B cell (primary cell): ENCODE measurements around the gene SPPL3. TPM values are rescaled to one million over a fixed set of nuclear protein-coding genes. Genes with fewer than 3 reads are reported as not detected.

Experiments
- ATAC-seq: fragments of 200-7000 bp; cut with Tn5 transposase; one replicate; pipeline ENCODE4 v1.10.0; 2021; ENCODE audit warnings: low read depth, mild to moderate bottlenecking, moderate number of reproducible peaks, moderate library complexity
- CTCF ChIA-PET: fragments of 350-600 bp; sonication (Branson Sonifier 250); formaldehyde crosslinking; loops from one replicate; lab custom pipeline; 2021; ENCODE audit warnings: antibody characterized with exemption, inconsistent platforms; lab: Charles Lee
- POLR2A ChIA-PET: fragments of 350-600 bp; sonication (Branson Sonifier 250); formaldehyde crosslinking; loops from one replicate; lab custom pipeline; 2021; ENCODE audit warnings: antibody characterized with exemption; lab: Charles Lee
- DNase-seq: peaks from one replicate; pipeline ENCODE4 v3.0.0; 2013
- H2AFZ ChIP-seq: 2 replicates; pipeline ENCODE4 v1.6.1; 2012; ENCODE audit warnings: mild to moderate bottlenecking, low read depth, low read length; ENCODE audit not compliant: insufficient read depth, poor library complexity, severe bottlenecking
- H3K27ac ChIP-seq, 2 donors: 1 replicate in 1 of 2; 2 replicates in 1 of 2; pipeline ENCODE4 v1.5.1; 2012 to 2013; ENCODE audit warnings: low read length in 2 of 2, mild to moderate bottlenecking in 2 of 2, moderate library complexity in 1 of 2
- H3K27me3 ChIP-seq, 4 experiments: fragments of 200-600 bp in 1 of 4; sonication (generic) in 1 of 4; replicated peaks in 1 of 4; 1 replicate in 2 of 4; 2 replicates in 2 of 4; pipeline versions ENCODE4 v1.6.1 to v1.7.0; 2013 to 2016; ENCODE audit warnings: low read length in 3 of 4, mild to moderate bottlenecking in 2 of 4, mixed read lengths in 1 of 4, moderate library complexity in 1 of 4; ENCODE audit not compliant: insufficient read depth in 4 of 4, control insufficient read depth in 3 of 4; ENCODE audit errors: control extremely low read depth in 1 of 4
- H3K36me3 ChIP-seq, 2 experiments: replicated peaks in 1 of 2; 1 replicate in 1 of 2; 2 replicates in 1 of 2; pipeline versions ENCODE4 v1.6.1 to v1.7.1; 2013; ENCODE audit warnings: low read length in 1 of 2; ENCODE audit not compliant: insufficient read depth in 2 of 2, control insufficient read depth in 1 of 2; ENCODE audit errors: control extremely low read depth in 1 of 2, extremely low read depth in 1 of 2
- H3K4me1 ChIP-seq, 2 donors: fragments of 200-600 bp in 1 of 2; sonication (generic) in 1 of 2; 1 replicate in 1 of 2; 2 replicates in 1 of 2; pipeline versions ENCODE4 v1.5.1 to v1.6.1; 2013 to 2017; ENCODE audit warnings: low read length in 2 of 2; ENCODE audit not compliant: control insufficient read depth in 2 of 2, insufficient read depth in 2 of 2
- H3K4me2 ChIP-seq: replicated peaks from 2 replicates; pipeline ENCODE3; 2012; ENCODE audit warnings: mild to moderate bottlenecking, low read depth, low read length; ENCODE audit not compliant: poor library complexity, severe bottlenecking
- H3K4me3 ChIP-seq, 5 experiments: fragments of 200-600 bp in 1 of 5; sonication (generic) in 1 of 5; 1 replicate in 3 of 5; 2 replicates in 2 of 5; pipeline versions ENCODE4 v1.5.1 to v1.7.0; 2011 to 2016; ENCODE audit warnings: low read length in 4 of 5, mild to moderate bottlenecking in 4 of 5, low read depth in 2 of 5, control low read depth in 1 of 5, moderate library complexity in 1 of 5; ENCODE audit not compliant: insufficient read depth in 1 of 5; ENCODE audit errors: control extremely low read depth in 1 of 5, extremely low read depth in 1 of 5
- H3K79me2 ChIP-seq: fragments of 200-600 bp; sonication (generic); one replicate; pipeline ENCODE4 v1.6.0; 2016; ENCODE audit warnings: low read length; ENCODE audit not compliant: control insufficient read depth, insufficient read depth
- H3K9ac ChIP-seq: fragments of 200-600 bp; sonication (generic); 2 replicates; pipeline ENCODE4 v1.6.1; 2017; ENCODE audit warnings: mild to moderate bottlenecking, low read length, moderate library complexity
- H3K9me3 ChIP-seq, 3 donors: one replicate each; pipeline versions ENCODE4 v1.6.1 to v1.7.1; 2013; ENCODE audit warnings: low read length in 2 of 3; ENCODE audit not compliant: control insufficient read depth in 2 of 3, insufficient read depth in 1 of 3; ENCODE audit errors: control extremely low read depth in 1 of 3
- H4K20me1 ChIP-seq: 2 replicates; pipeline ENCODE4 v1.6.0; 2012; ENCODE audit warnings: mild to moderate bottlenecking, low read length; ENCODE audit not compliant: insufficient read depth, control insufficient read depth, poor library complexity, severe bottlenecking
- H3K27ac Mint-ChIP-seq: one replicate; pipeline ENCODE4 v1.8.0; 2021; ENCODE audit warnings: mixed read lengths
- H3K27me3 Mint-ChIP-seq: one replicate; pipeline ENCODE4 v1.8.0; 2021; ENCODE audit warnings: mixed read lengths
- H3K4me1 Mint-ChIP-seq: one replicate; pipeline ENCODE4 v1.8.0; 2021; ENCODE audit warnings: mixed read lengths
- H3K4me3 Mint-ChIP-seq: one replicate; pipeline ENCODE4 v1.8.0; 2021; ENCODE audit warnings: mixed read lengths
- H3K9me3 Mint-ChIP-seq: one replicate; pipeline ENCODE4 v1.8.0; 2022; ENCODE audit warnings: mixed read lengths; ENCODE audit not compliant: insufficient read depth
- EZH2 ChIP-seq: IDR thresholded peaks from 2 replicates; pipeline ENCODE4 v1.6.1; 2012; ENCODE audit warnings: borderline replicate concordance, low read depth, mild to moderate bottlenecking, moderate library complexity, low read length; ENCODE audit not compliant: insufficient read depth, poor library complexity, severe bottlenecking
- WGBS: methylation state at CpG from one replicate; pipeline ENCODE4 v1.1.5; 2013; ENCODE audit warnings: missing lambda C conversion rate; ENCODE audit not compliant: insufficient coverage; 5-methylcytosine and 5-hydroxymethylcytosine counted together
- intact Hi-C: fragments of 100-400 bp; cut with micrococcal nuclease; formaldehyde crosslinking; loops from one replicate; pipeline ENCODE4 v1.10.0; 2022
- polyA plus RNA-seq: library from polyadenylated mRNA; depleted of rRNA; stranded (reverse); fragments of >200 nt; gene quantifications from 2 replicates; pipeline ENCODE4 v1.2.3, GENCODE V29; 2012
- total RNA-seq, 2 donors: library from RNA; stranded (reverse); fragments of 120-200 nt in 1 of 2; gene quantifications; 1 replicate in 1 of 2; 2 replicates in 1 of 2; pipeline versions ENCODE4 v1.2.3 to v1.2.4, GENCODE V29; 2013 to 2022
- TF ChIP-seq, protein P1 (sequence below): fragments of 200-600 bp; IDR thresholded peaks from one replicate; pipeline ENCODE4 v1.8.0; 2022; ENCODE audit warnings: antibody characterized with exemption, mild to moderate bottlenecking

SPPL3 gene
- total and polyA plus RNA-seq, 2 donors (not counting 1 experiment from before 2014, with no cell fraction given): 12.3 to 43.6 TPM

DNA sequence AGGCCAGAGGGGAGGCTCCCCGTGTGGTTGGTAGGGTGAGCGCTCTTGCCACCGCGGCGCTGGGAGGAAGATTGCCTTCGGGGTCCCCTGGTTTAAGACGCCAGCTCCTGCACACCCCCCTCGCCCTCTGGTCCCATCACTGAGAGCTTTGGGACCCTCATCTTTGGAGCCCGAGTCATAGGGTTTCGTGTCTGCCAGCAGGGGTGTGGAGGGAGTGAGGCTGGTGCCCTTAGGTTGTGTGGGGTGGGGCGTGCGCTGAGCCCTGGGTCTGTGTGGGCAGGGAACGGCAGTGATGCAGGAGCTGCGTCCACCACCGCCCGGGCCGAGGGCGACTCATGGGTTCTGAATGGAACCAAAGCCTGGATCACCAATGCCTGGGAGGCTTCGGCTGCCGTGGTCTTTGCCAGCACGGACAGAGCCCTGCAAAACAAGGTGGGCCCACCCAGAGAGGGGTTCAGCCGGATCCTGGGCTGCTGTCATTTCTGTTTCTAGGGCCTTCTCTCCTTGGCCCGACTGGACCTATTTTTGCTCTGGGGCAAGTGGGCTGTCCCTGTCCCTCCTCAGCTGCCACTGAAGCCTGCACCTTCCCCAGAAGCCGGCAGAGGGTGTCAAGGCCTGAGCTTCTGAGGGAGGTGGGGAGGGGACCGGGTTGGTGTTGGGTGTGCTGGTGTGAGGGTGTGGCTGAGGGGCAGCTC lies 166.5 kb downstream of the SPPL3 start:
- Histone ChIP-seq H3K4me2 (no peak overlapping the region), H3K36me3 (peaks cover 0 to 3% of the 10 kb centered on the region in 2 experiments), H3K79me2 (no peaks in the 10 kb centered on the region), H3K27ac (no peak overlapping the region), H3K27me3 (no peaks in the 10 kb centered on the region), H3K9me3 (no peaks in the 10 kb centered on the region), H4K20me1 (no peaks in the 10 kb centered on the region), H3K4me1 (no peaks in the 10 kb centered on the region), H2AFZ (no peak overlapping the region), H3K4me3 (no peak overlapping the region), H3K9ac (no peak overlapping the region)
- ATAC-seq (no peak), DNase-seq (no peak)
- no peak overlapping the region for H3K27ac Mint-ChIP-seq
- POLR2A ChIA-PET: interaction anchor here (0.6 to 0.7 kb wide), 2 partner anchors 154 to 1770 kb away, joined by 3 to 6 read pairs; no protein-coding TSS in a partner anchor
- no peak overlapping the region for H3K4me3 Mint-ChIP-seq
- WGBS: 96% methylated on average over 19 of the region's 25 CpGs
- H3K4me1 Mint-ChIP-seq: no peaks in the 10 kb centered on the region
- CTCF ChIA-PET: no interaction called here
- no peaks in the 10 kb centered on the region for H3K9me3 Mint-ChIP-seq
- no peak for TF ChIP-seq EZH2
- TF ChIP-seq, protein P1, sequence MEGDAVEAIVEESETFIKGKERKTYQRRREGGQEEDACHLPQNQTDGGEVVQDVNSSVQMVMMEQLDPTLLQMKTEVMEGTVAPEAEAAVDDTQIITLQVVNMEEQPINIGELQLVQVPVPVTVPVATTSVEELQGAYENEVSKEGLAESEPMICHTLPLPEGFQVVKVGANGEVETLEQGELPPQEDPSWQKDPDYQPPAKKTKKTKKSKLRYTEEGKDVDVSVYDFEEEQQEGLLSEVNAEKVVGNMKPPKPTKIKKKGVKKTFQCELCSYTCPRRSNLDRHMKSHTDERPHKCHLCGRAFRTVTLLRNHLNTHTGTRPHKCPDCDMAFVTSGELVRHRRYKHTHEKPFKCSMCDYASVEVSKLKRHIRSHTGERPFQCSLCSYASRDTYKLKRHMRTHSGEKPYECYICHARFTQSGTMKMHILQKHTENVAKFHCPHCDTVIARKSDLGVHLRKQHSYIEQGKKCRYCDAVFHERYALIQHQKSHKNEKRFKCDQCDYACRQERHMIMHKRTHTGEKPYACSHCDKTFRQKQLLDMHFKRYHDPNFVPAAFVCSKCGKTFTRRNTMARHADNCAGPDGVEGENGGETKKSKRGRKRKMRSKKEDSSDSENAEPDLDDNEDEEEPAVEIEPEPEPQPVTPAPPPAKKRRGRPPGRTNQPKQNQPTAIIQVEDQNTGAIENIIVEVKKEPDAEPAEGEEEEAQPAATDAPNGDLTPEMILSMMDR: no peak
- intact Hi-C loops: no loop called here
- H3K27me3 Mint-ChIP-seq: no peaks in the 10 kb centered on the region
